GM21737 (cell line): Measurements from ENCODE around the gene PHF2.

Experiments
- ATAC-seq: cut with Tn5 transposase; IDR thresholded peaks from one replicate; pipeline ENCODE4 v1.9.1; 2021; ENCODE audit warnings: mild to moderate bottlenecking, moderate library complexity; ENCODE audit not compliant: unreplicated experiment

Gene PHF2

GRCh38 chr9:93693129-93693528 lies 116.7 kb downstream of the PHF2 start:
- no peak for ATAC-seq

GRCh38 chr9:93697352-93698139 lies 121.2 kb downstream of the PHF2 start:
- no peak for ATAC-seq

DNA sequence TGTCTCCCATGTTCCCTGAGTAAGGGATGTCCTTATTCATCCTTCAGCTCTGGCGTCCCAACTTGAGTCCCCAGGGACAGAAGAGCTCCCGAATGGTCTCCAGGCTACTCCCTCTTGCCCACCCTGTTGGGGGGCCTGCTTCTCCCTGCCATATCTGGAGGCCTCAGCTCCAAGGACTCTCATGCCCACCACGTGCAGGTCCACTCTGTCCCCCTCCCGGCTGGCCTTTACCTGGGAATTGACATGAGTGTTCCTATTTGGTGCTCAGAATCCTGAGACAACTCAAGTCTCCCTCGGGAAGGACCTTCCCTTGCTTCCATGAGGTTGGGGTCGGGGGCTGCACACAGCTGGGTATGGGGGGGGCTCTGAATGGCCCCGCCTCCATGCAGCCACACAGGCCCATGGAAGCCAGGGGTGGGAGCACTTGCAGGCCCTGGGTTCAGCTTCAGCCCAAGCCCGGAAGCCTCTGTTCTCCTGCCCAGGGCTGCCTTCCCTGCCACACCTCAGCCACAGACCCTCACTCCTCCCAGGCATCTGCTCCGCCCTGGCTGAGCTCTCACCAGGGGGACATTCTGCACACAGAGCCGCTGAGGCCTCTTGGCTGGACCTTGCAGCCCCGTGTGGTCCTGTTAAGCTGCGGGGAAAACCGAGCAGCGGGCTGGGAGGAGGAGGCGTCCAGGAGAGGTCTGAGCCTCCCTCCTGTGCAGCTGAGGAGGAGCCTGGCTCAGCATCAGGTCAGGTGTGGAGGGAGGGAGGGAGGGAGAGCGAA lies 121.9 kb downstream of the PHF2 start:
- no peak for ATAC-seq

GRCh38 chr9:93699650-93700049 lies 123.3 kb downstream of the PHF2 start:
- no peak for ATAC-seq

DNA sequence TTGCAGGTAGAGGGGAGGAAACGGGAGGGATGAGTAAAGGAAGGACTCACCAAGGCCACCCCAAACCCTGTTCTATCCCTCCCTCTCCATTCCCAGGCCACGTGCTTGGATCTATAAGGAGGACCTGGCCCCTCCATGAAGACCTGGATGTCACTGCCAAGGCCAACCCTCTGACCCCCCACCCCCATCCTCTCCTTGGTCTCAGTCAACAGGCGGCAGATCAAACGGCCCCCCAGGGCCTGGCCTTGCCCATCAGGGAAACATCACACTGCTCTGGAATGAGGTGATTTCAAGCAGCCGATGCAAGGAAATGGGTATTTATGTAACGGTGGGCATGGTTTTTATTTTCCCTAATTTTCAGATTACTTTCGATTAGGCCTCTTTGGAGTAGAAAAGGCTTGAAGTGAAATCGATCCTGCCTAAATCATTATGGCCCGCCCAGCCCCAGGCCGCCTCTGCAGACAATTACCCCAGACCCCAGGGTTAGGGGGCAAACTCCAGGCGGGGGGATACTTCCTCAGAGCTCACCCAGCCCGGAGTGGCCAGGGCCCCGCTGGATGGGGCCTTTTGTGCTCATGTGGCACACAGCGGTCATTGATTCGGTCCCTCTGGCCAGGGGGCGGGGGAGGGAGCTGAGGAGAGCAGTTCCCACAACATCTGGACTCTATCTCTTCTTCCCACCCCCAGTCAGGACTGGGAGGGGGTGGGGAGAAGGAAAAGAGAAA lies 125.3 kb downstream of the PHF2 start:
- no peak for ATAC-seq

- no peak for ATAC-seq
Measured at GRCh38 chr9:93702261-93702660, 125.9 kb downstream of the PHF2 start.

DNA sequence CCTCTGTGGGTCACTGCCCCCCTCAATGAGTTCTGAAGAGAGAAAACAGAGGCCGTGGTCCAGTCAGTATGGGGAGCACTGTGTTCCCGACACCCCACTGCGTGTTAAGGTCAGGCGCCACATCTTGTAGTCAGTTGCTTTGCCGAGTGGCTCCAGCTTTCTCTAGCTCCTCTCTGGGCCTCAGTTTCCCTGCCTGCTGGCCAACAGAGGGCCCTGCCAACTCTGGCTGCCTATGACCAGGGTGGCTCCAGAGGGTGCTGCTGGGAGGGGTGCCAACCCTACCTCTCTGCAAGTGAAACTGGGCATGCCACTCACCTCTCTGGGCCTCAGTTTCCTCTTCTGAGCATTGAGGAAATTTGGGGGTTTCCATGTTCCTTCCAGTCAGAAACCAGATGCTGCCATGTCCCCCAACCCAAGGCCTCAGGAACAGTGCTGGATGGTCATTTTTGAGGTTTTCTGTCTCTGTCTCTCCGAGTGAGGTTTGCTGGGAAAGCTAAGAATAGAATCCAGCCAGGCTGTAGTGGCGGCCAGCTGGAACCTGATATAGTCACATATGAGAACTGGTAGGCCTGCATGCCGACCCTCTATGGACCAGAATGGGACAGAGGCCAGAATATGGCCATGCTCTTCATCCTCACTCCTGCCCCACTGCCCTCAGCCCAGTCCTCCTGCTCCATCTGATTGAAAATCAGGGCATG lies 132.1 kb downstream of the PHF2 start:
- no peak for ATAC-seq

DNA sequence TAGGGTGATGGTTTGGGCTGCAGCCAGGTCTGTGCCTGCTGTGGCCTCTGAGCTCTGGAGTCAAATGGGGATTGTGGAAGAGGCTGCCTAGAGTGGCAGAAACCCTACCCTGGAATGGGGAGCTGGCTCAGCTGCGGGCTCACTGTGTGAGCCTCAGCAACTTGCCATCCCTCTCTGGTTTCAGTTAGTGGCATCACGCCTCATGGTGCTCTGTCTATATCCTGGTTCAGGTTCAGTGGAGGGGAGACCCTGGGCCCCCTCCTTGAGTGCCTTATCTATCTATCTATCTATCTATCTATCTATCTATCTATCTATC lies 132.6 kb downstream of the PHF2 start:
- ATAC-seq, result no peak

DNA sequence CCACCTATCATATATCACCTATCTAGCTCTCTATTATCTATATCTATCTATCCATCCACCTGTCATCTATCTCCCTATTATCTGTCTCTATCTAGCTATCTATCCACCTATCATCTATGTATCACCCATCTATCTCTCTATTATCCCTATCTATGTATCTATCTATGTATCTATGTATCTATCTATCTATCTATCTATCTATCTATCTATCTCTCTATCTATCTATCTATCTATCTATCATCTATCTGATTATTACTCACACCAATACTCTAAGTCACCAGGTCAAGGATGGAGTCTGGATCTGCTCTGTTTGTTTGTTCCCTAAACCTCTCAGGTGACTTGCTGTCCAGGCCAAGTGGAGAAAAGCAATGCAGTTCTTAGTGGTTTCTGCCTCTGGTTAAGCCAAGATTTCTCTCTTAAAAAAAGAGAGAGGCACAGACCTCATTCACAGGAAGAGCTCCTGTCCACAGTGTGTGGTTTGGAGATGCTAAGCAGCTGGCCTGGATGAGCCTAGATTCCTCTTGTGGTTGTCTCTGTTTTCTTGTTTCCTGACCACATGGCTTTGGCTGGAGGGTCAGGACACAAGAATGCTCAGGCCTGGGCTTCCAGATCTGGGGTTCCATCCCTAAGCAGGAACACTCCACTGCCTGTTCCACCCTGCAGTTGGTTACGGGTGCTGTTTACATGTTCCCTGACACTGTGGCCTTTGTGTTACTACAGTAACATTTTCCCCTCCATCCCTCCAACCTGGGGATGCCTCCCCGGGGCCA lies 133.4 kb downstream of the PHF2 start:
- ATAC-seq, result no peak

DNA sequence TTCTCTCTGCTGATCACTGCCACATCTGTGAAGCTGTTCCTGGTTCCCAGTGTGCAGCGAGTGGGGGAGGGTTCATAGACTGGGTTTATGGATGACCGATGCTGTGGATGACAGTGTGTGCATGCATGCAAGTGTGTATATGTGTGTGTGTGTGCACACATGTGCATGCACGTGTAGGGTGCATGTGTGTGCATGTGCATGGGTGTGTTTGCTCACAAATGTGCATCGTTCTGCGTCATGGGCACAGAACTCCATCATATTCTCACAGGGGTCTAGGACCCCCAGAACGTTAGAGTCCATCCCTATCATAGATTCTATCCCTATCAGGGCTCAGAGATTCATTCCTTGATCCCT lies 134.0 kb downstream of the PHF2 start:
- ATAC-seq, result no peak

- ATAC-seq, result no peak
Measured at GRCh38 chr9:93711002-93711401, 134.6 kb downstream of the PHF2 start.

GRCh38 chr9:93712896-93713295 lies 136.5 kb downstream of the PHF2 start:
- ATAC-seq, result no peak

GRCh38 chr9:93713716-93714115 lies 137.3 kb downstream of the PHF2 start:
- ATAC-seq, result no peak

DNA sequence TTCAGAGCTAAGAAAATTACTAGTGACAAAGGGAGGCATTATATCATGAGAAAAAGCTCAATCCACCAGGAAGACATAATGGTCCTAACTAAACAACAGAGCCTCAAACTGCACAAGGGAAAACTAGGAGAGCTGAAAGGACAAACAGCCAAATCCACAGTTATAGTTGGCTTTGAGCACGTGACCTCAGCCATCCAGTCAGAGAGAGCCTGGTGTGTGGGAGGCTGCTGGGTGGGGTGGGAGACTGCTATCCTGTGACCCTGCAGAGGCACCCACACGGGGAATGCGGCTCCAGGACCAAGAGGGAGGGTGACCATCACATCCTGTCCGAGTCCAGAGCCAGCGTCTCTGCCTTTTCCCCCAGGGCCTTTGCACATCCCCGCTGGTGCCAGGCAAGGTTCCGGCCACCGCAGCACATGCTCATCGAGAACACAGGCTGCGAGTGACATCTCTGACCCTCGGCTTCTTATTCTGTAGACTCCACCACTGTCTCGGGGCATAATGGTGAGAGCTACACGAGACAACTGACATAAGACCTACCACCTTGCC lies 145.1 kb downstream of the PHF2 start:
- no peak for ATAC-seq

DNA sequence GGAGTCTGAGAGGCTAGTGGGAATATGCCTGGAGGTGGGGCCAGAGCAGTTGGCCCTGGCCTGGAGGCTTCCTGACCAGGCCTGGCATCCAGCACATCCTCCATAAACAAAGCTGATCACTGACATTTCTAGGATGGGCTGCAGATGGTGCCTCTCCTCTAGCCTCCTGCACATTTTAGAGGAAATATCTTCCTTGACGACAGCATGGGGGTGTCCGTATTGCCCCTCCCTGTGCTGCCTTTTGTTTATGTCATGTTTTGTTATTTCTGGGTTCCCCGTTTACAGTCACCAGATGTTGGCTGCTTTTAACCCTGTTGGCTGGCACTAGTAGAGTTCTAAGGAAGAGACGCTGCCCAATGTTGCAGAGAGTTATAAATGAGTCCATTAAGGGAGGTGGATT lies 148.5 kb downstream of the PHF2 start:
- ATAC-seq, result no peak

DNA sequence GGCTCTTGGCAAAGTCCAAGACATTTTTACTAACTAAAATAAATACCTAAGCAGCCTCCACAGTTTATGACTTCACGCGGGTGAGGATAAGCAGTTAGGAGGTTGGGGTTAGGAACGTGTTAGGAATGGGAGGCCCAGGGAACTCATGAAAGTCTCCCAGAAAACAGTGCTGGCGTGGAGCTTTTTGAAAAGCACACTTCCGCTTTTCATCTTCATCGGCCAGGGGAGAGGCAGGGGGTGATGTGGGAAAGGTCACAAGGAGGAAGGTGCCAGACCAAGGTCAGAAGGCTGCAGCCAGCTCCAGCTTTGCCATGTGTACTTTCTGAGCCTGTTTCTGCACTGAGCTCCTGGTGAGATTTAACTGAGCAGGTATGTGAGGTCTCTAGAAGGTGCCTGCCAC lies 149.0 kb downstream of the PHF2 start:
- ATAC-seq, result no peak

- ATAC-seq, result no peak
Measured at GRCh38 chr9:93726147-93726546, 149.8 kb downstream of the PHF2 start.
